BE2C (cell line): Measurements from ENCODE around the gene EXOC6B.

Experiments
- DNase-seq: peaks from one replicate; pipeline ENCODE4 v3.0.0-alpha.2; 2020
- H3K27me3 ChIP-seq: fragments of 250-450 bp; sonication (Bioruptor Pico); 2 replicates; pipeline ENCODE4 v1.5.1; 2020; ENCODE audit warnings: mild to moderate bottlenecking
- H3K36me3 ChIP-seq: fragments of 250-450 bp; sonication (Bioruptor Pico); 2 replicates; pipeline ENCODE4 v1.5.1; 2020; ENCODE audit warnings: mild to moderate bottlenecking
- H3K4me1 ChIP-seq: fragments of 250-450 bp; sonication (Bioruptor Pico); 2 replicates; pipeline ENCODE4 v1.5.1; 2020
- H3K4me3 ChIP-seq: 2 replicates; pipeline ENCODE4 v1.5.1; 2011; ENCODE audit warnings: low read depth, low read length
- H3K9me3 ChIP-seq: fragments of 250-450 bp; sonication (Bioruptor Pico); 2 replicates; pipeline ENCODE4 v1.5.1; 2020
- CTCF ChIP-seq: IDR thresholded peaks from 2 replicates; pipeline ENCODE4 v1.5.1; 2012; ENCODE audit warnings: mild to moderate bottlenecking, low read depth, low read length

Gene EXOC6B

DNA sequence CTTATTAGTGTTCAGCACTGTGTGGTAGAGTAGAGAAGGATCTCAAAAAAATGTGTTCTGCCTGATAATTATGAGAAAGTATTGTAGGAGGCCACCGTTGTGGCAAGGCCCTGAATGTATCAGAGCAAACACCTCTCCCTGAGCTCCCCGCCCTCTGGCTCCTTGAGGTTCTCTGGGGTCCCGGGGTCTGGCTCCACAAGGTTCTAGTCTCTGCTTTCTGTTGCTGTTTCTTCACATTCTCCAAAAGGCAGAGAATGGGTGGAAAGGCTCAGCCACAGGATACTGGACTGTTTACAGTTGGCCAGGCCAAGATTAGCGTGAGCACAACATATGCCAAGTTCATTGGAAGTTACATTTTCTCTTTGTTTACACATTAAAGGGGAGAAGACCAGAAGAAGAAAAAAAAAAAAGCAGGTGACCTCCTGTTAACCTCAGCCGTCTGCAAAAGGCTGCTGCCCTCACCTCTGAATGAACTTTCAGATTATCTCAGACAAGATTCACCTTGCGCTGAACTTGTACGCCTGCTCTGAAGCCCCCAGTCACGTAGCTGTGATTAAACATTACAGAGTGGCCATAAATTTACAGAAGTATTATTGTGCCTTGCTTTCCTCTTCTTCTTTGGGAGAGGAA is 621.6 kb downstream of the EXOC6B start:
- DNase-seq: no peak
- Histone ChIP-seq H3K27me3 (no peaks in the 10 kb centered on the region), H3K9me3 (no peaks in the 10 kb centered on the region), H3K4me1 (no peaks in the 10 kb centered on the region), H3K4me3 (no peak overlapping the region), H3K36me3 (no peaks in the 10 kb centered on the region)
- no peak for TF ChIP-seq CTCF

GRCh38 chr2:72198532-72199241 is 627.1 kb downstream of the EXOC6B start:
- TF ChIP-seq CTCF: no peak
- DNase-seq: no peak
- Histone ChIP-seq H3K27me3 (no peaks in the 10 kb centered on the region), H3K36me3 (no peaks in the 10 kb centered on the region), H3K9me3 (no peaks in the 10 kb centered on the region), H3K4me3 (no peak overlapping the region), H3K4me1 (no peaks in the 10 kb centered on the region)

- Histone ChIP-seq H3K4me3 (no peak overlapping the region), H3K27me3 (no peaks in the 10 kb centered on the region), H3K9me3 (no peaks in the 10 kb centered on the region), H3K4me1 (no peaks in the 10 kb centered on the region), H3K36me3 (no peaks in the 10 kb centered on the region)
- no peak for TF ChIP-seq CTCF
- DNase-seq: no peak
Measured at GRCh38 chr2:72193723-72194122, 632.1 kb downstream of the EXOC6B start.

- no peak for DNase-seq
- no peaks in the 10 kb centered on the region for H3K27me3 ChIP-seq
- H3K36me3 ChIP-seq: no peaks in the 10 kb centered on the region
- no peak for TF ChIP-seq CTCF
- no peaks in the 10 kb centered on the region for H3K9me3 ChIP-seq
- H3K4me1 ChIP-seq: no peaks in the 10 kb centered on the region
- H3K4me3 ChIP-seq: no peak overlapping the region
Measured at GRCh38 chr2:72191441-72191840, 634.4 kb downstream of the EXOC6B start.

- no peaks in the 10 kb centered on the region for H3K27me3 ChIP-seq
- H3K4me1 ChIP-seq: no peaks in the 10 kb centered on the region
- no peak for DNase-seq
- H3K36me3 ChIP-seq: no peaks in the 10 kb centered on the region
- H3K9me3 ChIP-seq: no peaks in the 10 kb centered on the region
- no peak for TF ChIP-seq CTCF
- no peak overlapping the region for H3K4me3 ChIP-seq
Measured at GRCh38 chr2:72185206-72185605, 640.6 kb downstream of the EXOC6B start.

DNA sequence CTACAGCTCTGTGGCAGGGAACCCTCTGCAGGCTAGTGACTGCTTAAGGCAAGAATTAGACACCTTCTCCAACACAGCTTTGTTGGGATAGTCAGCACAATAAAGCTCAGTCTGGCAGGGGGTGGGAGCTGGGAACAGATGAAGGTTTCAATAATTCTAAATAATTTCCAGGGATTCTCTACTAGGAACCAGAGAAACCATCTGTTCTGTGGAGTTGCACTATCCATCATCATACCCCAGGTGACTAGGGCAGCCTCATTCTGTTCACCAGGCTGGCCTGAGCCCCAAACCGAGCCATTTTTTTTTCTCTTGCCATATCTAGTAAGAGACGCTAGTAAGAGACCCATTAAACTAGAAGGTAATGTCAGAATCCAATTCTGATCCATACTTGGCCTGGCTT is 642.4 kb downstream of the EXOC6B start:
- no peaks in the 10 kb centered on the region for H3K9me3 ChIP-seq
- no peak for TF ChIP-seq CTCF
- no peaks in the 10 kb centered on the region for H3K36me3 ChIP-seq
- no peaks in the 10 kb centered on the region for H3K27me3 ChIP-seq
- no peaks in the 10 kb centered on the region for H3K4me1 ChIP-seq
- DNase-seq: no peak
- H3K4me3 ChIP-seq: no peak overlapping the region
